ENCODE measurements around the gene PTBP1.
"Not testable (repeated sequence)": the region's sequence is repeated elsewhere in the genome, so short reads cannot be mapped to it uniquely, and the experiment has no call there.

PTBP1 gene

GRCh38 chr19:852136-853013 is 55.1 kb downstream of the PTBP1 start, which contains the start of gene ELANE:
TSS of gene ELANE (plus strand) at chr19:852303. CDS start at chr19:852329, 26 bp downstream.
- in situ Hi-C loops (cut with HindIII; ENCODE audit: low pct_unique_long_range_greater_than_20kb, low sequenced_read_pairs) = no loop called here
- DNase-seq (ENCODE audit: low read depth in 1 of 2, low spot score in 1 of 2) = no peak
- TF ChIP-seq JUND (IDR thresholded peaks at IDR 0.05; ENCODE audit: low read depth) = no peak

GRCh38 chr19:853014-853585 is 55.8 kb downstream of the PTBP1 start:
- TF ChIP-seq JUND (IDR thresholded peaks at IDR 0.05; ENCODE audit: low read depth) = no peak
- in situ Hi-C loops (cut with HindIII; ENCODE audit: low pct_unique_long_range_greater_than_20kb, low sequenced_read_pairs) = no loop called here
- DNase-seq (ENCODE audit: low read depth in 1 of 2, low spot score in 1 of 2) = no peak

GRCh38 chr19:853614-854220 is 56.5 kb downstream of the PTBP1 start:
- in situ Hi-C loops (cut with HindIII; ENCODE audit: low pct_unique_long_range_greater_than_20kb, low sequenced_read_pairs); DNase-seq (ENCODE audit: low read depth in 1 of 2, low spot score in 1 of 2): not testable (repeated sequence)

GRCh38 chr19:854549-854948 is 57.3 kb downstream of the PTBP1 start:
- DNase-seq (ENCODE audit: low read depth in 1 of 2, low spot score in 1 of 2) = no peak
- in situ Hi-C loops (cut with HindIII; ENCODE audit: low pct_unique_long_range_greater_than_20kb, low sequenced_read_pairs) = no loop called here
- no peak for TF ChIP-seq JUND (IDR thresholded peaks at IDR 0.05; ENCODE audit: low read depth)

GRCh38 chr19:855142-855541 is 57.9 kb downstream of the PTBP1 start:
- no peak for DNase-seq (ENCODE audit: low read depth in 1 of 2, low spot score in 1 of 2)
- TF ChIP-seq JUND (IDR thresholded peaks at IDR 0.05; ENCODE audit: low read depth) = no peak
- in situ Hi-C loops (cut with HindIII; ENCODE audit: low pct_unique_long_range_greater_than_20kb, low sequenced_read_pairs) = no loop called here

- TF ChIP-seq JUND (IDR thresholded peaks at IDR 0.05; ENCODE audit: low read depth) = no peak
- in situ Hi-C loops (cut with HindIII; ENCODE audit: low pct_unique_long_range_greater_than_20kb, low sequenced_read_pairs) = no loop called here
- no peak for DNase-seq (ENCODE audit: low read depth in 1 of 2, low spot score in 1 of 2)
These were observed 58.4 kb downstream of the PTBP1 start for GRCh38 chr19:855566-856120.

- in situ Hi-C loops (cut with HindIII; ENCODE audit: low pct_unique_long_range_greater_than_20kb, low sequenced_read_pairs) = no loop called here
- no peak for TF ChIP-seq JUND (IDR thresholded peaks at IDR 0.05; ENCODE audit: low read depth)
These were observed 61.0 kb downstream of the PTBP1 start for GRCh38 chr19:858284-858683.

GRCh38 chr19:858868-859843 is 61.9 kb downstream of the PTBP1 start, which contains the start of gene CFD:
TSS of gene CFD (plus strand) at chr19:859664. CDS start at chr19:859690, 26 bp downstream.
- in situ Hi-C loops (cut with HindIII; ENCODE audit: low pct_unique_long_range_greater_than_20kb, low sequenced_read_pairs) = no loop called here

More at GRCh38 chr19:858284-858683, 61.0 kb downstream of the PTBP1 start:
- no peak for DNase-seq (ENCODE audit: low read depth in 1 of 2, low spot score in 1 of 2)

GRCh38 chr19:861141-861755 is 64.0 kb downstream of the PTBP1 start:
- TF ChIP-seq JUND (IDR thresholded peaks at IDR 0.05; ENCODE audit: low read depth) = no peak
- no peak for DNase-seq (ENCODE audit: low read depth in 1 of 2, low spot score in 1 of 2)
- in situ Hi-C loops (cut with HindIII; ENCODE audit: low pct_unique_long_range_greater_than_20kb, low sequenced_read_pairs) = no loop called here

More at GRCh38 chr19:858868-859843, 61.9 kb downstream of the PTBP1 start, which contains the start of gene CFD:
- DNase-seq (ENCODE audit: low read depth in 1 of 2, low spot score in 1 of 2) = no peak
- no peak for TF ChIP-seq JUND (IDR thresholded peaks at IDR 0.05; ENCODE audit: low read depth)

All from T47D (cell line).